GM21825 (cell line): Measurements from ENCODE around the gene GALNT5.
"Not testable (repeated sequence)": the region's sequence is repeated elsewhere in the genome, so short reads cannot be mapped to it uniquely, and the experiment has no call there.

ENCODE experiments used
- ATAC-seq: cut with Tn5 transposase; IDR thresholded peaks from one replicate; pipeline ENCODE4 v1.9.1; 2021; ENCODE audit warnings: mild to moderate bottlenecking, moderate library complexity; ENCODE audit not compliant: unreplicated experiment

GALNT5 gene

DNA sequence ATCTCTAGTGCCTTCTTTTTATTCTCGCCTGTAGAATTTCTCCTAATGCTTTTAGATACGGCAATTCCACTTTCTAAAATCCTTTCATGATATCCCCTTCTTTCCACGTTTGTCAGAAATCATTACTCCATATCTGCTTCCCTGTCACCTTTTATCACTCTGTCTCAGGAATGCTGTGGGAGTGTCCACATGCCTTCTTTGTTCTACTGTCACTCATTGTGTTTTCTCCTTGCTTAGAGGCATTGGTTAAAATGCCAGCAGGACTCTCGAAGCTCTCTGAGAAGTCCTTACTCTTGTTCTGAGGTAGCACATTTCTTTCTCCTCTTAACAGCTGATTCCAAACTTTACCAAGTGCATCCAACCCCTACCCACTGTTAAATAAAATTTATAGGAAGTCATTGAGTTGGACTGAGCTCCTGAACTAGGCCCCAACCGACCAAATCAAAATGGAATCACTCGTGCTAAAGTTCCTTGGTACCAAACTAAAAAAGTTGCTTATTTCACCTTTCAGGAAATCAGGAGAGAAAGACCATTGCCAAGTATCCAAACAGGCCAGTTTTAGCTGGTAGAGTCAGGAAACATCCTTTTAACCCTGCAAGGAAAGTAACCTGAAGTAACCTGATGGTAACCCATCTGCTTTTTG is 10.6 kb upstream of the GALNT5 start:
- no peak for ATAC-seq

DNA sequence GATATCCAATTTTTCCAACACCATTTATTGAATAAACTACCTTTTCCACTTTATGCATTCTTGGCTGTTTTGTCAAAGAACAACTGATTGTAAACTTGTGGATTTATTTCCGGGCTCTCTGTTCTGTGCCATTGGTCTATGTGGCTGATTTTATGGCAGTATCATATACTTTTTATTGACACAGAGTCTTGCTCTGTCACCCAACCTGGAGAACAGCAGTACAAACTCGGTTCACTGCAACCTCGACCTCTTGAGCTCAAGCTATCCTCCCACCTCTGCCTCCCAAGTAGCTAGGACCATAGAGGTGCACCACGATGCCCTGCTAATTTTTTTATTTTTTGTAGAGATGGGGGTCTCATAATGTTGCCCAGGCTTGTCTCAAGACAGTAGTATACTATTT is 6.7 kb upstream of the GALNT5 start:
- no peak for ATAC-seq

GRCh38 chr2:157251932-157252331 is 5.6 kb upstream of the GALNT5 start:
- ATAC-seq = no peak

DNA sequence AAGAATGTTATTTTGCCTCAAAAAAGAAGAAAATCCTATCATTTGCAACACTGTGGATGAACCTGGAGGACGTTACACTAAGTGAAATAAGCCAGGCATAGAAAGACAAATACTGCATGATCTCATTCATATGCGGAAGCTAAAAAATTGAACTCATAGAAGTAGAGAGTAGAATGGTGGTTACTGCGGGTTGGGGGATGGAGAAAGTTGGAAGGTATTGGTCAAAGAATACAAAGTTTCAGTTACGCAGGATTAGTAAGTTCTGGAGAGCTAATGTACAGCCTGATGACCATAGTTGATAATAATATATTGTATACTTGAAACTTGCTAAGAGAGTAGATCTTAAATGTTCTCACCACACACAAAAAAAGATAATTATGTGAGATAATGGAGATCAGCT is 5.0 kb upstream of the GALNT5 start:
- ATAC-seq = no peak

GRCh38 chr2:157254041-157254440 is 3.5 kb upstream of the GALNT5 start:
- ATAC-seq = no peak

DNA sequence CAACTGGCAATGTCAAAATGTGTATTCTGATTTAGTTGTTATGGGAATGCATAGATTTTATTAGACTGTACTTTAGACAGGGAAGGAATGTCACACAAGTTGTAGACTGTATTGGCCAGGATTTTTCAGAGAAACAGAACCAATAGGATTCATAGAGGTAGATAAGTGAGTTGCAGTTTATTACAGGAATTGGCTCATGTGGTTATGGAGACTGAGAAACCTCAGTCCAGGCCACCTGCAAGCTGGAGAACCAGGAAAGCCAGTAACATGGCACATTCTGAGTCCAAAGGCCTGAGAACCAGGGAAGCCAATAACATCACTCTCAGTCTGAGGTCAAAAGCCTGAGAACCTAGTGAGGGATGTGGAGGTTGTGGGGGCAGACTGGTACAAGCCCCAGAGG is 1.8 kb upstream of the GALNT5 start:
- ATAC-seq = no peak

DNA sequence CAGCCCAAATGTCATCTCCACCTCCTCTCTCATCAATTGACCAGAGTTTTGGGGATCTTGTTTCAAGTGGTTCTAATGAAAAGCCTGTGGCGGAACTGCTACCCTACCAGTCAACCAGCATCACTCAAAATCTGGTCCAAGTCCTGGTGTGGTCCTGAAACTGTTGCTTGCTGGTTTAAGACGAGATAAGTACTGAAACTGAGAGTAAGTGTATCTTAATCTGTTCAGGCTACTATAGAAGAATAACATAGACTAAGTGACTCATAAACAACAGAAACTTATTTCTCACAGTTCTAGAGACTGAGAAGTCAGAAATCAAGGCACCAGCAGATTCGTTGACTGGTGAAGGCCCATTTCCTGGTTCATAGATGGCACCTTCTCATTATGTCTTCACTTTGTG is 879 bp upstream of the GALNT5 start:
- ATAC-seq = peak; percentile 97

DNA sequence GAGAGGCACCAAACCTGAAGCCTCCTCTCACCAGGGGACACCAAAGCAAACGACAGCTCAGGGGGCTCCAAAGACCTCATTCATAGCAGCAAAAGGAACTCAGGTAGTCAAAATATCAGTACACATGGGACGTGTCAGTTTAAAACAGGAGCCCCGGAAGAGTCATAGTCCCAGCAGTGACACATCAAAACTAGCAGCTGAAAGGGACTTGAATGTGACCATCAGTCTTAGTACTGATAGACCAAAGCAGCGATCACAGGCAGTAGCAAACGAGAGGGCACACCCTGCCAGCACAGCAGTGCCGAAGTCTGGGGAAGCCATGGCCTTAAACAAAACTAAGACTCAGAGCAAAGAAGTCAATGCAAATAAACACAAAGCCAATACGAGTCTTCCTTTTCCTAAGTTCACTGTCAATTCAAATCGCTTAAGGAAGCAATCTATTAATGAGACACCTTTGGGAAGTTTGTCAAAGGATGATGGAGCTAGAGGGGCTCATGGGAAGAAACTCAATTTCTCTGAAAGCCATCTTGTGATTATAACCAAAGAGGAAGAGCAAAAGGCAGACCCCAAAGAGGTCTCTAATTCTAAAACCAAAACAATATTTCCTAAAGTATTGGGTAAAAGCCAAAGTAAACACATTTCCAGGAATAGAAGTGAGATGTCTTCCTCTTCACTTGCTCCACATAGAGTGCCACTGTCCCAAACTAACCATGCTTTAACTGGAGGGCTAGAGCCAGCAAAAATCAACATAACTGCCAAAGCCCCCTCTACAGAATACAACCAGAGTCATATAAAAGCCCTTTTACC is 1.2 kb downstream of the GALNT5 start:
- ATAC-seq = no peak

GRCh38 chr2:157259386-157259785 is 1.9 kb downstream of the GALNT5 start:
- ATAC-seq = no peak

GRCh38 chr2:157259960-157260359 is 2.5 kb downstream of the GALNT5 start:
- ATAC-seq = no peak

DNA sequence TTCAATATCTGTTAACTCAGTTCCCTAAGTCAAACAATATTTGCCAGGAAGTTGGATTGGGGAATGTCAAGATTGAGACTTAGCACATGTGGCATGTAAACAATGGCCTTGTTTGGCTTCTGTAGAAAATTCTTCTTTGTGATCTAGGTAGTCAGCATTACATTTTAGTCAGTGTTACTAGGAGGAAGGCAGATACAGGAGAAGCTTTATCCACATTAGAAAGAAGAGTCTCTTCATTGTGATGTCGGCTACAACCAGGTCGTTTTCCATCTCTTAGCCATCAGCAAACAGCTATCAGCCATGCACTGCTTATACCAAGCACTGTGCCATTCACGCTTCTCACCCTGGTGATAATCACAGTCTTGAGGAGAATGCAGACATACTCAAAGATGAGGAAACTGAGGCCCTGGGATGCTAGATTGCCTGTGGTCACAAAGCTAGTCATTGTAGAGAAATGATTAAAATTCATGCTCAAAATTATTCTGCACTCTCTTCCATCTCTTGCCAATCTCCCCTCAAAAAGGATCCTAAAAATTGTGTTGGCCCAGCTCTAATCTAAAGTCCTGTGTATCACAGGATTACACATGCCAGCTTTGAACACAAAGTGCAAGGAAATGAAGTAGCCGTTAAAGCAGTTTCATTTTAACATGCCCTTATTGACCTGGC is 3.2 kb downstream of the GALNT5 start:
- no peak for ATAC-seq

GRCh38 chr2:157261199-157261782 is 3.8 kb downstream of the GALNT5 start:
- no peak for ATAC-seq

DNA sequence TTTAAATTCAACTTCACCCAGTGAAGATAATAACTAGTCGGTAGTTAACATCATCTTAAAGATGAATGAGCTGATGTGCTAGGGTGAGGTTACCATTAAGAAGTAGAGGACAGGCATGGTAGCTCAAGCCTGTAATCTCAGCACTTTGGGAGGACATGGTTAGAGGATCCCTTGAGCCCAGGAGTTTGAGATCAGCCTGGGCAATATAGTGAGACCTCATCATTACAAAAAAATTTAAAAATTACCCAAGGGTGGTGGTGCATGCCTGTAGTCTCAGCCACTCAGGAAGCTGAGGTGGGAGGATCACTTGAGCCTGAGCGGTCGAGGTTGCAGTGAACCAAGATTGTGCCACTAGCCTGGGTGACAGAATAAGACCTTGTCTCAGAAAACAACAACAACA is 4.7 kb downstream of the GALNT5 start:
- ATAC-seq = no peak

DNA sequence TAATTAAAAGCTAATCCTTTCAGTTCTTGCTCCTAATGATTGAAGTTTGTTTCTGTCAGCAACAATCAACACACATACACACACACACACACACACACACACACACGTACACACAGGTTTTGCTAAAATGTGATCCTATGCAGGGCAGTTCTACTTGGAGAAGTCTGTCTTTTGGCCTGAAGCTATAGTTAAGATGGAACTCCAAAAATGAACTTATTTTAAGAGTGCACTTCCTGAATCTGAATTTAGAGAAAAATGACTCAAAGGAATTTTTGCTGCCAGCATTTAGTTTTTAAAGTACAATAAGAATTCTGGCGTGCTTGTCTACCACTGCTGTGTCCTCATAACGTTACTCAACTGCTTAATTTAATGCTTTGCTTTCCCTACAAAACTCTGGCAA is 6.6 kb downstream of the GALNT5 start:
- ATAC-seq = no peak

- ATAC-seq = no peak
These were observed 8.3 kb downstream of the GALNT5 start for GRCh38 chr2:157265825-157266224.

DNA sequence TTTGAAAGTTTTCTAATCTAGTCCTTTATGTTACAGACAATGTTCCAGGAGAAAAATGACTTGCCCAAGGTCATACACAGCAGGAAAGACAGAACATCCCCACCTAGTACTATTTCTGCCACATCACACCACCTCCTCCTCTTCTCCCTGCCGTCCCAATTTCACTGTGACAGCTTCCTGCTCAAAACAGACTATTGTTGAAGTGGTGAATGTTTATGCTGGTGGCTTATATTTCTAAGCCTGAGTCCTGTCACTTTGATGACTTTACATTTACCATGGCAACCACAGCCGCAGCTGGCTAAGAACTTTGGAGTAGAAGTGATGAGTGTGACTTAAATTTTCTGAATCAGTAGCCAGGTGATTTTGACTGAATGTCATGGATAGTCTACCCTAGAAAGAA is 10.0 kb downstream of the GALNT5 start:
- no peak for ATAC-seq

DNA sequence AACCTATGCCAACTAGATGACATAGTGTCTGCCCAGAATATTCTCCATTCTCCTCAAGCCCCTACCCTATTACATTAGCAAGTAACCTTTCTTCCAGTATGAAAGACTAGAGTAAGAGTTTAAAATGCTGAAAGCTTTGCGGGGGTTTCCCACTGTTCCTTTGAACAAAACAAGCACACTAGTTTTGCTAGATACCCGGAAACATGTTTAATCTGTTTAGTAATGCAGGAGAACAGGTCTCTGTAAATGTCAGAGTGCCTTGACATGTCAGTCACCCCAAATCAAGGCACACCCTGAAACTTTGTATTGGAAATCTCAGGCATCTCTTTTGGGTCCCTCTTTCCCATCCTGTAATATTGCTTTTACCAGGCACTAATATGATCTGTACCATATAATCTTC is 11.6 kb downstream of the GALNT5 start:
- ATAC-seq = no peak

- ATAC-seq = no peak
These were observed 12.4 kb downstream of the GALNT5 start for GRCh38 chr2:157269922-157270321.

DNA sequence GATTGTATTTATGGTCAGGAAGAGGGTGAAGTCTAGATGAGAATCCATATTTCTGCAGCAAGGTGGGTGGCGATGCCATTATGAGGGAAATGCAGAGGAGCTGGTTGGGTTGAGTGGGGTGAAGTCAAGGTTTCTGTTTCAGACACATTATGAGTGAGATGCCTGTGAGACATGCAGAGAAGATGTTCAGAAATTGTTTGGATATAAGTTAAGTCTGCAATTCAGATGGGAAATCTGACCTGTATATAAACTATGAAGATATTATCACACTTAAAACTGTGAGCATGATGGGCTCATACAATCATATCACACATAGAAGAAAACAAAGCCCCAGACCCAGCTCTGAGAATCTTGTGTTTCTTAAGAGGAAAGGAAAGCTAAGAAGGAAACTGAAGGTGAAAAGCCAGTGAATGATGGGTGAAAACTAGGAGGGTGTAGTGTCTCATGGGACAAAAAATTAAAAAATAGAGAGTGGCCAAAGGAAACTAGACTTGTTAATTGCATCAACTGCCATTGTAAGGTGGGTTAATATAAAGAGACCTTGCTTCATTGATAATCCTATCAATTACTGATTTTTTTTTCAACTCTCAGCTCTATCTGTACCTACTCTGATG is 14.2 kb downstream of the GALNT5 start:
- ATAC-seq = no peak

- not testable (repeated sequence) for ATAC-seq
These were observed 21.8 kb downstream of the GALNT5 start for GRCh38 chr2:157279311-157279710.

DNA sequence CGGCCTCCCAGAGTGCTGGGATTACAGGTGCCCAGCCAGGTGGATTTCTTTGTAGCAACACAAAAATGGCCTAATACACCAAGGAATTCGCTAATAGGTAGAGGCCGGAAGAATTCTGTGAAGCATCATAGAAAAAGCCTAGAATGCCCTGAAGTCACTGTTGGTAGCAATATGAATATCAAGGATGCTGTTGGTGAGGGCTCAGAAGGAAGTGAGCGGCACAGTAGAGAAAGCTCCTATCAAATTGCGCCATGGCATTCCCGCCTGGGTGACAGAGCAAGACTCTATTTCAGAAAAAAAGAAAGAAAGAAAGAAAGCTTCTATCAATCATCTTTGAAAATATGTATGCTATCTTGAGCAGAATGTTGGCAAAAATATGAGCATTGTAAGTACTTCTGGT is 23.8 kb downstream of the GALNT5 start:
- ATAC-seq = no peak
